ENCODE data around the gene MSTO1. TPM values are rescaled to one million over a fixed set of nuclear protein-coding genes. Genes with fewer than 3 reads are reported as not detected.
"Not testable (repeated sequence)": the region's sequence is repeated elsewhere in the genome, so short reads cannot be mapped to it uniquely, and the experiment has no call there.

Gene MSTO1
- total RNA-seq (2014; rRNA removed; shearing (Covaris generic)) (68.6 and 76.1 TPM in 2 replicates), total RNA-seq (2022) (82.9 and 83.3 TPM in 2 replicates), Bru-seq, nascent RNA (percentile 74 among the genes with signal in this experiment), BruChase-seq, experiment 1, labeled RNA remaining after a 6-hour chase (percentile 63 among the genes with signal in this experiment), BruChase-seq, experiment 2, labeled RNA remaining after a 2-hour chase (percentile 69 among the genes with signal in this experiment)
- long read RNA-seq, partial matches to known transcripts = 4 of 19 reads
- long read RNA-seq, other reads (novel, unspliced or antisense) = 13 of 19 reads

DNA sequence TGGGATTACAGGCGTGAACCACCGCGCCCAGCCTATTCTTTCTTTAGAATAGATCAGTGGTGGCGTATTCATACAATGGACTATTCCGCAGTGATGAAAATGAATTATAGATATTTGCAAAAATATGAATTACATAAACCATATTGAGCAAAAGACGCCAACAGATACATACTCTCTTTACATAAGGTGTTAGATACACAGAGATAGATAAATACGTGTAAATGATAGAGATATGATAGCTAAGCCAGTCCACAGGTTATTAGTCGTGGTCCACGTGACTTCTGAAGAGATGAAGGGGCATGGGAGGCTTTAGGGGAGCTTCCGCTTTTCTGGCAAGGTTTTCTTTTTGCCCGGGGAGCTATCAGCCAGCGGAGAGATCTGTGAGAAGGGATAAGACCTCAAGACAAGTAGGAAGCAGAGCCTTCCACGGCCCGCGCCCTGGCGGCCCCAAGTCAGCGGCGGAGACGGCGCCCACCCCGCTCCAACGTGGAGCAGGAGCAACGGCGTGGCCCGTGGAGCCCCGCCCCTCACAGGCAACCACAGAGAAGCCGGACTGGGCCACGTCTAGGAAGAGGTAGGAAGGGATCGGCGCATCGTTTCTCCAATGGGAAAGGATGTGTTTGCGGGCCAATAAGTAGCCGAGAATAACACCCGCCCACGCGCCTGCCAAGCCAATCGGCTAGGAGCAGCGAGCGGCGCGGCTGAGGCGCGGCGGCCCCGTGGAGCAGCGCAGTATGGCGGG is at the start of gene MSTO1:
Gene MSTO1, plus strand, starts transcription at position 704 of the 742 bp plus-strand sequence. Its CDS starts 31 bp downstream, at position 735.
- Histone ChIP-seq H3K79me2 (ENCODE audit: insufficient read depth, low read depth, low read length) (no peaks in the 10 kb centered on the region), H3K4me1 (ENCODE audit: insufficient read depth, low read length, poor library complexity, severe bottlenecking) (no peaks in the 10 kb centered on the region), H3K9me2 (ENCODE audit: insufficient read depth, low read length) (no peaks in the 10 kb centered on the region), H3K9me3 (ENCODE audit: low read length) (no peaks in the 10 kb centered on the region), H3K36me3 (ENCODE audit: insufficient read depth, low read length) (peaks cover 16% of the 10 kb centered on the region), H3K27ac (ENCODE audit: low read depth, low read length, poor library complexity, severe bottlenecking) (peak within 1 kb of the TSS; percentile 76), H4K20me1 (ENCODE audit: insufficient read depth, low read length) (no peaks in the 10 kb centered on the region), H3K4me3 (ENCODE audit: low read depth, low read length, poor library complexity, severe bottlenecking) (peak within 1 kb of the TSS; percentile 79), H3K4me2 (ENCODE audit: low read length) (peak within 1 kb of the TSS; percentile 85), H2AFZ (ENCODE audit: low read length) (peak within 1 kb of the TSS; percentile 98)
- intact Hi-C loops (cut with micrococcal nuclease; ENCODE audit: unreplicated experiment) = no loop called here
- TF ChIP-seq, protein P1, sequence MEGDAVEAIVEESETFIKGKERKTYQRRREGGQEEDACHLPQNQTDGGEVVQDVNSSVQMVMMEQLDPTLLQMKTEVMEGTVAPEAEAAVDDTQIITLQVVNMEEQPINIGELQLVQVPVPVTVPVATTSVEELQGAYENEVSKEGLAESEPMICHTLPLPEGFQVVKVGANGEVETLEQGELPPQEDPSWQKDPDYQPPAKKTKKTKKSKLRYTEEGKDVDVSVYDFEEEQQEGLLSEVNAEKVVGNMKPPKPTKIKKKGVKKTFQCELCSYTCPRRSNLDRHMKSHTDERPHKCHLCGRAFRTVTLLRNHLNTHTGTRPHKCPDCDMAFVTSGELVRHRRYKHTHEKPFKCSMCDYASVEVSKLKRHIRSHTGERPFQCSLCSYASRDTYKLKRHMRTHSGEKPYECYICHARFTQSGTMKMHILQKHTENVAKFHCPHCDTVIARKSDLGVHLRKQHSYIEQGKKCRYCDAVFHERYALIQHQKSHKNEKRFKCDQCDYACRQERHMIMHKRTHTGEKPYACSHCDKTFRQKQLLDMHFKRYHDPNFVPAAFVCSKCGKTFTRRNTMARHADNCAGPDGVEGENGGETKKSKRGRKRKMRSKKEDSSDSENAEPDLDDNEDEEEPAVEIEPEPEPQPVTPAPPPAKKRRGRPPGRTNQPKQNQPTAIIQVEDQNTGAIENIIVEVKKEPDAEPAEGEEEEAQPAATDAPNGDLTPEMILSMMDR (conservative IDR thresholded peaks at IDR 0.05; ENCODE audit: low read length) = no peak
- TF ChIP-seq EZH2phosphoT487 (IDR thresholded peaks at IDR 0.05; ENCODE audit: borderline replicate concordance, low read depth, low read length) = no peak
- TSS peak; percentile 99 for BruUV-seq (replicated peaks)
- peak; percentile 96 for DNase-seq (ENCODE audit: low spot score)
- ChIA-PET CTCF (ENCODE audit: unreplicated experiment) (no interaction called here), POLR2A (no interaction called here)

GRCh38 chr1:155561779-155562580 is 48.0 kb upstream of the MSTO1 start:
- H3K9me2 ChIP-seq (ENCODE audit: insufficient read depth, low read length); H3K9me3 ChIP-seq (ENCODE audit: low read length); POLR2A ChIA-PET; BruUV-seq (replicated peaks); CTCF ChIA-PET (ENCODE audit: unreplicated experiment); DNase-seq (ENCODE audit: low spot score): not testable (repeated sequence)
- peak overlapping the region; percentile 86 for H3K4me3 ChIP-seq (ENCODE audit: low read depth, low read length, poor library complexity, severe bottlenecking)
- peak overlapping the region; percentile 25; the same call in 1 of the 2 replicates for H2AFZ ChIP-seq (ENCODE audit: low read length)
- peak overlapping the region; percentile 79 for H3K27ac ChIP-seq (ENCODE audit: low read depth, low read length, poor library complexity, severe bottlenecking)
- H3K4me1 ChIP-seq (ENCODE audit: insufficient read depth, low read length, poor library complexity, severe bottlenecking) = peaks cover 30% of the 10 kb centered on the region
- peaks cover 18% of the 10 kb centered on the region; the same call in 1 of the 2 replicates for H4K20me1 ChIP-seq (ENCODE audit: insufficient read depth, low read length)
- H3K79me2 ChIP-seq (ENCODE audit: insufficient read depth, low read depth, low read length) = peaks cover 87% of the 10 kb centered on the region
- peak overlapping the region; percentile 73 for H3K4me2 ChIP-seq (ENCODE audit: low read length)
- intact Hi-C loops (cut with micrococcal nuclease; ENCODE audit: unreplicated experiment) = loop anchor here (5.0 kb wide), 1 partner anchor 55 kb away; no protein-coding TSS in a partner anchor
- H3K36me3 ChIP-seq (ENCODE audit: insufficient read depth, low read length) = peaks cover 40% of the 10 kb centered on the region

Measured in OCI-LY7 (cell line).